ENCODE measurements around the gene LDLRAP1. TPM values are rescaled to one million over a fixed set of nuclear protein-coding genes. Genes with fewer than 3 reads are reported as not detected.

Gene LDLRAP1
- total and polyA plus RNA-seq, 2 donors (not counting 1 experiment from before 2014, with no cell fraction given), result 22.7 to 24.3 TPM

GRCh38 chr1:25613091-25613490, 69.7 kb downstream of the LDLRAP1 start:
- POLR2A ChIA-PET, result no interaction called here
- H3K4me3 Mint-ChIP-seq, result no peak overlapping the region
- H3K9ac ChIP-seq (ENCODE audit: low read length), result no peak overlapping the region

More at GRCh38 chr1:25613091-25613490, 69.7 kb downstream of the LDLRAP1 start:
- no peak overlapping the region for H3K27ac Mint-ChIP-seq
- H3K9me3 Mint-ChIP-seq (ENCODE audit: insufficient read depth), result no peaks in the 10 kb centered on the region
- Histone ChIP-seq H3K79me2 (ENCODE audit: control insufficient read depth, insufficient read depth, low read length) (no peaks in the 10 kb centered on the region), H3K4me3 (ENCODE audit: control extremely low read depth in 1 of 5, extremely low read depth in 1 of 5, insufficient read depth in 1 of 5, low read depth in 2 of 5, low read length in 4 of 5) (no peak overlapping the region), H3K36me3 (replicated peaks in 1 of 2; ENCODE audit: control extremely low read depth in 1 of 2, control insufficient read depth in 1 of 2, extremely low read depth in 1 of 2, insufficient read depth in 2 of 2, low read length in 1 of 2) (no peaks in the 10 kb centered on the region), H3K4me1 (ENCODE audit: control insufficient read depth in 2 of 2, insufficient read depth in 2 of 2, low read length in 2 of 2) (peaks cover 6 to 22% of the 10 kb centered on the region in 2 donors), H3K4me2 (replicated peaks; ENCODE audit: low read depth, low read length, poor library complexity, severe bottlenecking) (no peak overlapping the region), H3K27me3 (replicated peaks in 1 of 4; ENCODE audit: control extremely low read depth in 1 of 4, control insufficient read depth in 3 of 4, insufficient read depth in 4 of 4, low read length in 3 of 4) (peaks cover 0 to 24% (median 12%) of the 10 kb centered on the region in 4 experiments), H4K20me1 (ENCODE audit: control insufficient read depth, insufficient read depth, low read length, poor library complexity, severe bottlenecking) (no peaks in the 10 kb centered on the region), H3K27ac (ENCODE audit: low read length in 2 of 2) (no peak overlapping the region), H2AFZ (ENCODE audit: insufficient read depth, low read depth, low read length, poor library complexity, severe bottlenecking) (no peak overlapping the region), H3K9me3 (ENCODE audit: control extremely low read depth in 1 of 3, control insufficient read depth in 2 of 3, insufficient read depth in 1 of 3, low read length in 2 of 3) (peaks cover 0 to 5% (median 0%) of the 10 kb centered on the region in 3 donors)
- peaks cover 22% of the 10 kb centered on the region for H3K4me1 Mint-ChIP-seq
- ATAC-seq (ENCODE audit: low read depth), result no peak
- WGBS (ENCODE audit: insufficient coverage), result 93% methylated on average over 3 of the region's 3 CpGs
- intact Hi-C loops (cut with micrococcal nuclease), result loop anchor here (10.0 kb wide), 1 partner anchor 368 kb away; the partner anchor contains the start of gene RSRP1
- DNase-seq, result no peak
- H3K27me3 Mint-ChIP-seq, result peaks cover 23% of the 10 kb centered on the region
- CTCF ChIA-PET, result interaction anchor here (0.5 to 1.4 kb wide), 4 partner anchors 184 to 1745 kb away, joined by 3 to 4 read pairs (median 3); no protein-coding TSS in a partner anchor
- no peak for TF ChIP-seq EZH2 (IDR thresholded peaks at IDR 0.05; ENCODE audit: borderline replicate concordance, insufficient read depth, low read depth, low read length, poor library complexity, severe bottlenecking)
- TF ChIP-seq CTCF (IDR thresholded peaks at IDR 0.05), result no peak

Measured in B cell (primary cell).